HCT116 (cell line): Measurements from ENCODE around the gene TIAM1. TPM values are rescaled to one million over a fixed set of nuclear protein-coding genes. Genes with fewer than 3 reads are reported as not detected.

ENCODE experiments used
- ATAC-seq: fragments of 200-7000 bp; cut with Tn5 transposase; 2 replicates; pipeline ENCODE4 v1.9.1; 2020; ENCODE audit warnings: mild to moderate bottlenecking, moderate library complexity
- BruUV-seq: library from RNA; stranded (reverse); fragments of 400-500 nt; replicated peaks from 2 replicates; lab custom pipeline; 2021; lab: Mats Ljungman, UMichigan
- CTCF ChIA-PET: fragments of 300-600 bp; sonication (Branson Sonifier 250); formaldehyde crosslinking; loops from one replicate; lab custom pipeline; 2021; ENCODE audit warnings: antibody characterized with exemption; lab: Charles Lee
- POLR2A ChIA-PET: fragments of 300-600, 350-600 bp; sonication (Branson Sonifier 250); formaldehyde crosslinking; loops from one replicate; lab custom pipeline; 2021; ENCODE audit warnings: antibody characterized with exemption; lab: Charles Lee
- RAD21 ChIA-PET, 2 experiments: fragments of 300-600 bp; sonication (Branson Sonifier 250); formaldehyde crosslinking; loops; one replicate each; lab custom pipeline; 2023; ENCODE audit warnings: low total read pairs in 2 of 2; ENCODE audit not compliant: uncharacterized antibody in 2 of 2, unreplicated experiment in 2 of 2, low non-redundant PET in 1 of 2; lab: Charles Lee
- DNase-seq: peaks from one replicate; pipeline ENCODE4 v3.0.0-alpha.2; 2010; ENCODE audit warnings: low read depth, low spot score
- H2AFZ ChIP-seq: fragments of 200-600 bp; shearing (Covaris generic), sonication (generic); 2 replicates; pipeline ENCODE4 v1.6.1; 2017; ENCODE audit warnings: low read depth, mixed run types, mixed read lengths, antibody characterized with exemption, low read length; ENCODE audit not compliant: poor library complexity, severe bottlenecking
- H3K27ac ChIP-seq: 2 replicates; pipeline ENCODE4 v1.5.1; 2012; ENCODE audit warnings: low read depth, low read length
- H3K27me3 ChIP-seq: fragments of 200-600 bp; sonication (generic); 2 replicates; pipeline ENCODE4 v1.6.1; 2016; ENCODE audit warnings: mixed run types, low read length, mixed read lengths; ENCODE audit not compliant: insufficient read depth
- H3K36me3 ChIP-seq, 2 experiments: fragments of 200-500 bp in 1 of 2; fragments of 200-600 bp in 1 of 2; sonication (Bioruptor generic) in 1 of 2; sonication (generic) in 1 of 2; 2 replicates each; pipeline versions ENCODE4 v1.5.1 to v1.6.1; 2014 to 2016; ENCODE audit warnings: low read length in 2 of 2, inconsistent platforms in 1 of 2, mixed read lengths in 1 of 2, mixed run types in 1 of 2; ENCODE audit not compliant: insufficient read depth in 2 of 2, control insufficient read depth in 1 of 2
- H3K4me1 ChIP-seq, 2 experiments: fragments of 200-600 bp in 1 of 2; sonication (generic) in 1 of 2; 2 replicates each; pipeline versions ENCODE4 v1.5.1 to v1.6.1; 2012 to 2017; ENCODE audit warnings: low read length in 2 of 2, inconsistent platforms in 1 of 2, mild to moderate bottlenecking in 1 of 2, mixed read lengths in 1 of 2, mixed run types in 1 of 2, moderate library complexity in 1 of 2; ENCODE audit not compliant: insufficient read depth in 2 of 2, control insufficient read depth in 1 of 2
- H3K4me2 ChIP-seq: fragments of 200-600 bp; sonication (generic); 2 replicates; pipeline ENCODE4 v1.6.1; 2017; ENCODE audit warnings: mixed run types, low read length, mixed read lengths
- H3K4me3 ChIP-seq, 2 experiments: fragments of 200-600 bp in 1 of 2; sonication (generic) in 1 of 2; replicated peaks in 1 of 2; 2 replicates each; pipeline ENCODE4 v1.5.1; 2011 to 2016; ENCODE audit warnings: low read length in 2 of 2, control low read depth in 1 of 2, low read depth in 1 of 2, mild to moderate bottlenecking in 1 of 2, mixed read lengths in 1 of 2, mixed run types in 1 of 2
- H3K79me2 ChIP-seq: fragments of 200-600 bp; sonication (generic); 2 replicates; pipeline ENCODE4 v1.6.1; 2017; ENCODE audit warnings: mild to moderate bottlenecking, mixed run types, low read length, moderate library complexity, mixed read lengths; ENCODE audit not compliant: insufficient read depth
- H3K9ac ChIP-seq: fragments of 200-600 bp; sonication (generic); 2 replicates; pipeline ENCODE4 v1.6.1; 2016; ENCODE audit warnings: low read length, mixed read lengths
- H3K9me2 ChIP-seq: fragments of 200-600 bp; sonication (generic), shearing (Covaris generic); 2 replicates; pipeline ENCODE4 v1.6.1; 2017; ENCODE audit warnings: mixed run types, mild to moderate bottlenecking, moderate library complexity; ENCODE audit not compliant: insufficient read depth
- H3K9me3 ChIP-seq, 2 experiments: fragments of 200-500 bp in 1 of 2; fragments of 200-600 bp in 1 of 2; sonication (Bioruptor generic) in 1 of 2; sonication (generic) in 1 of 2; 2 replicates each; pipeline ENCODE4 v1.6.1; 2014 to 2017; ENCODE audit warnings: low read length in 2 of 2, mixed read lengths in 2 of 2, inconsistent platforms in 1 of 2, low read depth in 1 of 2, mild to moderate bottlenecking in 1 of 2, mixed run types in 1 of 2, moderate library complexity in 1 of 2; ENCODE audit not compliant: control insufficient read depth in 1 of 2, insufficient read depth in 1 of 2
- H4K20me1 ChIP-seq: fragments of 200-600 bp; sonication (generic), shearing (Covaris generic); 2 replicates; pipeline ENCODE4 v1.6.1; 2017; ENCODE audit warnings: mixed run types, mild to moderate bottlenecking, moderate library complexity; ENCODE audit not compliant: insufficient read depth
- EGR1 ChIP-seq: IDR thresholded peaks from 2 replicates; pipeline ENCODE4 v1.6.1; 2012; ENCODE audit warnings: low read depth
- ELF1 ChIP-seq: IDR thresholded peaks from 2 replicates; pipeline ENCODE4 v1.6.1; 2012; ENCODE audit warnings: low read depth, borderline replicate concordance
- FOSL1 ChIP-seq: IDR thresholded peaks from 2 replicates; pipeline ENCODE4 v1.6.1; 2012; ENCODE audit warnings: low read depth
- JUND ChIP-seq: IDR thresholded peaks from 2 replicates; pipeline ENCODE4 v1.6.1; 2012
- MAX ChIP-seq: IDR thresholded peaks from 2 replicates; pipeline ENCODE4 v1.6.1; 2012
- REST ChIP-seq: IDR thresholded peaks from 2 replicates; pipeline ENCODE4 v1.6.1; 2012; ENCODE audit warnings: low read depth
- SP1 ChIP-seq: IDR thresholded peaks from 2 replicates; pipeline ENCODE4 v1.6.1; 2012; ENCODE audit warnings: low read depth
- SRF ChIP-seq: IDR thresholded peaks from 2 replicates; pipeline ENCODE4 v1.6.1; 2012; ENCODE audit warnings: low read depth
- TCF7L2 ChIP-seq: IDR thresholded peaks from 2 replicates; pipeline ENCODE4 v1.7.0; 2011; ENCODE audit warnings: borderline replicate concordance, inconsistent platforms; ENCODE audit not compliant: insufficient read depth, insufficient read length; ENCODE audit errors: extremely low read depth
- YY1 ChIP-seq: IDR thresholded peaks from 2 replicates; pipeline ENCODE4 v1.6.1; 2011; ENCODE audit warnings: low read length, low read depth, moderate library complexity, mild to moderate bottlenecking; ENCODE audit not compliant: insufficient replicate concordance; ENCODE audit errors: extremely low read depth
- ZBTB33 ChIP-seq: IDR thresholded peaks from 2 replicates; pipeline ENCODE4 v1.6.1; 2011; ENCODE audit warnings: mild to moderate bottlenecking, low read length, moderate library complexity; ENCODE audit not compliant: insufficient replicate concordance; ENCODE audit errors: extremely low read depth
- intact Hi-C: fragments of 100-400 bp; cut with micrococcal nuclease; formaldehyde crosslinking; loops from 2 replicates; pipeline ENCODE4 v1.10.0; 2022
- total RNA-seq: library from RNA; stranded (reverse); gene quantifications from one replicate; pipeline ENCODE4 v1.2.1, GENCODE V29; 2021; ENCODE audit not compliant: unreplicated experiment

The TIAM1 gene
- total RNA-seq, 1 experiment from 2014 or later: 47.8 TPM

GRCh38 chr21:31103571-31104265 lies 240.3 kb downstream of the TIAM1 start:
- Histone ChIP-seq H2AFZ (no peak overlapping the region), H3K79me2 (no peaks in the 10 kb centered on the region), H3K4me1 (no peaks in the 10 kb centered on the region), H3K4me2 (no peak overlapping the region), H3K9me2 (no peaks in the 10 kb centered on the region), H3K27ac (no peak overlapping the region), H3K9me3 (no peaks in the 10 kb centered on the region), H3K4me3 (no peak overlapping the region), H3K36me3 (no peaks in the 10 kb centered on the region), H3K27me3 (0 out of 2 replicates have a peak, but pooled peaks cover 3% of the 10 kb centered on the region), H3K9ac (no peak overlapping the region), H4K20me1 (no peaks in the 10 kb centered on the region)
- TF ChIP-seq ZBTB33 (no peak), YY1 (no peak), TCF7L2 (no peak), EGR1 (no peak), ELF1 (no peak), SP1 (no peak), SRF (no peak), FOSL1 (no peak), REST (no peak), MAX (no peak), JUND (no peak)
- POLR2A ChIA-PET: no interaction called here
- BruUV-seq: no TSS peak
- DNase-seq: no peak
- intact Hi-C loops: no loop called here
- no peak for ATAC-seq
- RAD21 ChIA-PET: no interaction called here
- CTCF ChIA-PET: no interaction called here
